ENCODE results near the gene HIVEP3.

DNA sequence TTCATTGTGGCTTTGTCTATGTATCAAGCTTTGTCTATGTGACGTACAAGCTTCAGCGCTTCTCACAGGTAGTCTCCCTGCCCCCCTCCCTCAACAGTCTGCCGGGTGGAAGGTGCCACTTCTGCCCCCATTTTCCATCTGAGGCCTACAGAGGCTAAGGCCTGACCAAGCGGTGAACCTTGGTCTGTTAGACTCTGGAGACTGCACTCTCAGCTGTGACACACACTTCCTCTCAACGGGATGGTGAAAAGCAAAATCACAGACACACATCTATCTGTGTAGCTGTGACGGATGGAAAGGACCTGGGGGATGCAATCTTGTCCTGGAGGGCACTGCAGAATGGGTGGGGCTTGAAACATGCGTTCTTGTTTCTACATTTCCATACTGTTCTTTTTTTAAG, 281.4 kb downstream of the HIVEP3 start:
- TF ChIP-seq, protein P1, sequence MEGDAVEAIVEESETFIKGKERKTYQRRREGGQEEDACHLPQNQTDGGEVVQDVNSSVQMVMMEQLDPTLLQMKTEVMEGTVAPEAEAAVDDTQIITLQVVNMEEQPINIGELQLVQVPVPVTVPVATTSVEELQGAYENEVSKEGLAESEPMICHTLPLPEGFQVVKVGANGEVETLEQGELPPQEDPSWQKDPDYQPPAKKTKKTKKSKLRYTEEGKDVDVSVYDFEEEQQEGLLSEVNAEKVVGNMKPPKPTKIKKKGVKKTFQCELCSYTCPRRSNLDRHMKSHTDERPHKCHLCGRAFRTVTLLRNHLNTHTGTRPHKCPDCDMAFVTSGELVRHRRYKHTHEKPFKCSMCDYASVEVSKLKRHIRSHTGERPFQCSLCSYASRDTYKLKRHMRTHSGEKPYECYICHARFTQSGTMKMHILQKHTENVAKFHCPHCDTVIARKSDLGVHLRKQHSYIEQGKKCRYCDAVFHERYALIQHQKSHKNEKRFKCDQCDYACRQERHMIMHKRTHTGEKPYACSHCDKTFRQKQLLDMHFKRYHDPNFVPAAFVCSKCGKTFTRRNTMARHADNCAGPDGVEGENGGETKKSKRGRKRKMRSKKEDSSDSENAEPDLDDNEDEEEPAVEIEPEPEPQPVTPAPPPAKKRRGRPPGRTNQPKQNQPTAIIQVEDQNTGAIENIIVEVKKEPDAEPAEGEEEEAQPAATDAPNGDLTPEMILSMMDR (IDR thresholded peaks at IDR 0.05; ENCODE audit: borderline replicate concordance, extremely low read depth, low read length, poor library complexity, severe bottlenecking), result no peak
- TF ChIP-seq EZH2 (IDR thresholded peaks at IDR 0.05; ENCODE audit: borderline replicate concordance, low read depth, low read length, severe bottlenecking), result no peak

All from DND-41 (cell line).